A673 (cell line): ENCODE data around the gene STX8. TPM values are rescaled to one million over a fixed set of nuclear protein-coding genes. Genes with fewer than 3 reads are reported as not detected.

ENCODE experiments used
- BruUV-seq: library from RNA; stranded (reverse); fragments of 400-500 nt; replicated peaks from 2 replicates; lab custom pipeline; 2021; lab: Mats Ljungman, UMichigan
- CTCF ChIA-PET: fragments of 300-600 bp; sonication (Branson Sonifier 250); formaldehyde crosslinking; loops from one replicate; lab custom pipeline; 2022; ENCODE audit warnings: antibody characterized with exemption; lab: Charles Lee
- POLR2A ChIA-PET: fragments of 300-600 bp; sonication (Branson Sonifier 250); formaldehyde crosslinking; loops from one replicate; lab custom pipeline; 2022; ENCODE audit warnings: antibody characterized with exemption; ENCODE audit not compliant: low non-redundant PET; lab: Charles Lee
- DNase-seq: peaks from one replicate; pipeline ENCODE4 v3.0.0-alpha.2; 2015; ENCODE audit warnings: low spot score
- H3K27ac ChIP-seq: fragments of 200-600 bp; sonication (generic); 2 replicates; pipeline ENCODE4 v1.5.1; 2016; ENCODE audit warnings: mixed run types, low read depth, mild to moderate bottlenecking, mixed read lengths, antibody characterized with exemption, low read length; ENCODE audit not compliant: poor library complexity, severe bottlenecking
- H3K27me3 ChIP-seq: fragments of 200-600 bp; sonication (generic); replicated peaks from 2 replicates; pipeline ENCODE4 v1.6.1; 2017; ENCODE audit warnings: mixed run types, low read depth, mild to moderate bottlenecking, mixed read lengths, antibody characterized with exemption, low read length; ENCODE audit not compliant: insufficient read depth, poor library complexity
- H3K36me3 ChIP-seq: fragments of 200-600 bp; sonication (generic); 2 replicates; pipeline ENCODE4 v1.6.1; 2016; ENCODE audit warnings: mixed run types, mild to moderate bottlenecking, mixed read lengths, antibody characterized with exemption, low read length; ENCODE audit not compliant: insufficient read depth, poor library complexity, severe bottlenecking
- H3K4me1 ChIP-seq: fragments of 200-600 bp; sonication (generic); 2 replicates; pipeline ENCODE4 v1.6.1; 2017; ENCODE audit warnings: mixed run types, mild to moderate bottlenecking, mixed read lengths, antibody characterized with exemption, low read length; ENCODE audit not compliant: insufficient read depth, poor library complexity, severe bottlenecking
- H3K4me3 ChIP-seq: fragments of 200-600 bp; sonication (generic); 2 replicates; pipeline ENCODE4 v1.5.1; 2016; ENCODE audit warnings: low read depth, mixed run types, mild to moderate bottlenecking, mixed read lengths, low read length; ENCODE audit not compliant: poor library complexity, severe bottlenecking
- H3K9me3 ChIP-seq: fragments of 200-600 bp; sonication (generic); 2 replicates; pipeline ENCODE4 v1.6.1; 2016; ENCODE audit warnings: mixed run types, low read depth, mild to moderate bottlenecking, mixed read lengths, antibody characterized with exemption, low read length; ENCODE audit not compliant: poor library complexity, severe bottlenecking
- EZH2 ChIP-seq: fragments of 200-600 bp; sonication (generic); IDR thresholded peaks from 2 replicates; pipeline ENCODE4 v1.6.1; 2017; ENCODE audit warnings: borderline replicate concordance, low read depth, mild to moderate bottlenecking, mixed read lengths, antibody characterized with exemption, low read length; ENCODE audit not compliant: poor library complexity, severe bottlenecking
- intact Hi-C: fragments of 100-400 bp; cut with micrococcal nuclease; formaldehyde crosslinking; loops from one replicate; pipeline ENCODE4 v1.10.0; 2022; ENCODE audit not compliant: unreplicated experiment
- total RNA-seq: library from RNA; stranded (reverse); gene quantifications from 2 replicates; pipeline ENCODE4 v1.2.3, GENCODE V29; 2021
- TF ChIP-seq, protein P1 (sequence below): fragments of 300-800, 200-600 bp; sonication (generic); conservative IDR thresholded peaks from 2 replicates; pipeline ENCODE4 v1.5.1; 2017; ENCODE audit warnings: low read depth, mild to moderate bottlenecking, antibody characterized with exemption, low read length, moderate library complexity, mixed read lengths

Gene STX8
- total RNA-seq, 1 experiment from 2014 or later, result 51.4 TPM

DNA sequence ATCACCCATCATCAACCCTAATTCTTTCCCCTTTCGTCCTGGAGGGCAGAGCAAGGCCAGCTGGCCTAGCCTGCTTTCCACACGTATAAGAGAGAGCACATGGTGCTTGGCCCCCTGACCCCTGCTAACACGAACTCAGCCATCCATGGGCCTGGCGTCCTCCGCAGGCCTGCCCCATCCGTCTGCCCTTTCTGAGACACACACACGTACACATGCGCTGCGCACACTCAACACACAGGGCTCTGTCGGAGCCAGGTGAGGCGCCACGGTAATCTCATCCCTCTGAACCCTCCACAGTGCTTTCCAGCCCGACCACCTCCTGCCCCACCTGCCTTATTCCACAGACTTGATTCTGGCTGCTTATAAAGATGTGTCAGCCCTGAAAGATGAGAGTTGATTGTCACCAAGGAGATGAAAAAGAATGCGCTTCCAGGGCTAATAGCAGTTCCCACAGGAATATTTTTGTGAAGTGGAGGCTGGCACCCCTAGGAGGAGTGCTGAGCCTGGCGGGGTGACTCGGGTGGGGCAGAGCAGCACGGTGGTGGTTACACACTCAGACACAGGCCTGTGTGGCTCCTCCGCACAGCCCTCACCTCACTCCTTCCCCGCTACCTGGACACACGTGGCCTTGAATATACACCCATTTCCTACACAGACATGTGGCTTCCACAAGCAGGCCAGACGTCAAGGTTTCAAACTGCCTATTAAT lies 326.2 kb downstream of the STX8 start:
- Histone ChIP-seq H3K4me1 (no peaks in the 10 kb centered on the region), H3K27ac (no peak overlapping the region), H3K4me3 (no peak overlapping the region), H3K27me3 (no peaks in the 10 kb centered on the region), H3K9me3 (no peaks in the 10 kb centered on the region), H3K36me3 (no peaks in the 10 kb centered on the region)
- BruUV-seq, result no TSS peak
- POLR2A ChIA-PET, result interaction anchor here (0.6 kb wide), 1 partner anchor 855 kb away, joined by 10 read pairs; no protein-coding TSS in a partner anchor
- intact Hi-C loops, result no loop called here
- TF ChIP-seq, protein P1, sequence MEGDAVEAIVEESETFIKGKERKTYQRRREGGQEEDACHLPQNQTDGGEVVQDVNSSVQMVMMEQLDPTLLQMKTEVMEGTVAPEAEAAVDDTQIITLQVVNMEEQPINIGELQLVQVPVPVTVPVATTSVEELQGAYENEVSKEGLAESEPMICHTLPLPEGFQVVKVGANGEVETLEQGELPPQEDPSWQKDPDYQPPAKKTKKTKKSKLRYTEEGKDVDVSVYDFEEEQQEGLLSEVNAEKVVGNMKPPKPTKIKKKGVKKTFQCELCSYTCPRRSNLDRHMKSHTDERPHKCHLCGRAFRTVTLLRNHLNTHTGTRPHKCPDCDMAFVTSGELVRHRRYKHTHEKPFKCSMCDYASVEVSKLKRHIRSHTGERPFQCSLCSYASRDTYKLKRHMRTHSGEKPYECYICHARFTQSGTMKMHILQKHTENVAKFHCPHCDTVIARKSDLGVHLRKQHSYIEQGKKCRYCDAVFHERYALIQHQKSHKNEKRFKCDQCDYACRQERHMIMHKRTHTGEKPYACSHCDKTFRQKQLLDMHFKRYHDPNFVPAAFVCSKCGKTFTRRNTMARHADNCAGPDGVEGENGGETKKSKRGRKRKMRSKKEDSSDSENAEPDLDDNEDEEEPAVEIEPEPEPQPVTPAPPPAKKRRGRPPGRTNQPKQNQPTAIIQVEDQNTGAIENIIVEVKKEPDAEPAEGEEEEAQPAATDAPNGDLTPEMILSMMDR, result no peak
- TF ChIP-seq EZH2, result no peak
- CTCF ChIA-PET, result no interaction called here
- no peak for DNase-seq

DNA sequence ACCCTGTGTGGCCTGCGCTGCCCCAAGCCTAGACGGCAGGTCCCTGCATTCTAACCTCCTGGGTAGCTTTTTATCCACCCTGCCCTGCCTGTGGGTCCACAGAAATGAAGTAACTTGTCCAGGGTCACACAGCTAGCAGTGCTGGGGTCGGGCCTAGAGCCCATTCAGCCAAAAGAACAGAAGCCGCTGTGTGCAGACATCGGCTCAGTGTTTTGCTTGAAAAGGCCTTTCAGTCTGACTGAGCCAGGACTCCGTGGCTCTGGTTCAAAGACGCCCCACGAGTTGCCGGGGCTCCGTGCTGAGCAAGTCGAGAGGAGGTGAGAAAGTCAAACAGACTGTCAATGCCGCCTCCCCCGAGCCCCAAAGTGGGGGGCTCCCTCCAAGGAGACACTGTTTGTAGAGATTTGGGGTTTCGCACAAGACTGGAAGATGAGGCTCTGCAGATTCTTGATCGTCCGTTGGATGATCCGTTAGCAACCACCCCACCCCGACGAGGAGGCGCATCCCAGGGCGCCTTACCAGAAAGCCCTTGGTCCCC lies 328.1 kb downstream of the STX8 start:
- Histone ChIP-seq H3K27ac (no peak overlapping the region), H3K4me1 (no peaks in the 10 kb centered on the region), H3K4me3 (no peak overlapping the region), H3K36me3 (no peaks in the 10 kb centered on the region), H3K27me3 (no peaks in the 10 kb centered on the region), H3K9me3 (no peaks in the 10 kb centered on the region)
- POLR2A ChIA-PET, result no interaction called here
- intact Hi-C loops, result no loop called here
- CTCF ChIA-PET, result no interaction called here
- no peak for DNase-seq
- no TSS peak for BruUV-seq
- TF ChIP-seq EZH2, result no peak
- TF ChIP-seq, protein P1, result no peak

DNA sequence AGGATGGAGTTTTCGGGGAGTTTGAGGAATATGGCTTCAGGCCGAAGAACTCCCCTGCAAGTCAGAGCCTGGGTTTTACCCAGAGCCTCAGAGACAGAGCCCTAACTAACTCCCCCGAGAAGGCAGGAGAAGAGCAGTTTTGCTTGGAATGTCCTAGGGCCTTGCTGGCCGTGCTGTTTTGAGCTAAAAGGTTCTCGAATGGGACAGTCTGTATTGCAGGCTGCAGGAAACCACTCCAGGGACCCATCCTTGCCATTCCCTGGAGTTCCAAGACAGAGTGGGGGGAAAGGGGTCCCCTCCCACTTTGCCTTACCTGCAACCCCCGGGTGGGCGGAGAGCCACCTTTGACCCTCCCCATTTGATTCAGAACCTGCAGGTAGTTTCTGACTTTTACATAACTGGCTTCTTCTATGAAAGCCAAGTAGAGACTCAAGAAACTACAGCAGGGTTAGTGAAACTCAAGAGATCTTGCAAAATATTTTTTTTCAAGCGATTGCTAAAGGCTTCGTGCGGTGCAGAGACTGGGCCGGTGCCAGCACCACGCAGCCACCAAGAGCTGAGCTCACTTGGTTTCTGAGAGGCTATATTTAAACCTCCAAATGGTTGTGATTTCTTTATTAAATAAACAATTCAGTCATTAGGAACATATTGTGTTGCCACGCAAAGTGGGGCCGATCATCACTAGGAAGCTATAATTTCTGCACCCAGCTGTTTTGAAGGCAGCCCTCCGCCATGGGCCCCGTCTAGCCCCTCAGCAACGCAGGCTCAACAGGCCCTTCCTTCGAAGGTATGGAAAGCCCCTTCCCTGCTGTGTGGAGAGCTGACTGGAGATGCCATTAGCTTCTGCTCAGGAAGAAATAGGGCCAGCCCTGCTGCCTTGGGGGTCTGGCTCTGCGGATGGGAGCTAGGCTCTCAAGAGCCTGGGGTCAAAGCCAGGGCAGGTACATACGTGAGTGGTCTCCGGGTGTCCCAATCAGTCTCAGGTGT lies 331.3 kb downstream of the STX8 start:
- Histone ChIP-seq H3K27me3 (no peaks in the 10 kb centered on the region), H3K27ac (no peak overlapping the region)

More for the DNA sequence above, 331.3 kb downstream of the STX8 start:
- ChIA-PET CTCF (interaction anchor here (0.7 kb wide), 1 partner anchor 1203 kb away, joined by 3 read pairs; no protein-coding TSS in a partner anchor), POLR2A (no interaction called here)
- no TSS peak for BruUV-seq
- peaks cover 11% of the 10 kb centered on the region for H3K4me1 ChIP-seq
- no peak overlapping the region for H3K4me3 ChIP-seq
- TF ChIP-seq EZH2, result no peak
- TF ChIP-seq, protein P1, result no peak
- H3K9me3 ChIP-seq, result no peaks in the 10 kb centered on the region
- DNase-seq, result no peak
- no peaks in the 10 kb centered on the region for H3K36me3 ChIP-seq
- intact Hi-C loops, result no loop called here
